Ammon's horn (tissue), 1 donor: ENCODE data around the gene MAST1.
"Not testable (repeated sequence)": the region's sequence is repeated elsewhere in the genome, so short reads cannot be mapped to it uniquely, and the experiment has no call there.

Experiments used
- DNase-seq: peaks from one replicate; pipeline ENCODE4 v3.0.0-alpha.2; 2016; ENCODE audit warnings: low spot score

MAST1 gene

GRCh38 chr19:12872255-12872654 is 33.9 kb downstream of the MAST1 start:
- DNase-seq, result no peak

DNA sequence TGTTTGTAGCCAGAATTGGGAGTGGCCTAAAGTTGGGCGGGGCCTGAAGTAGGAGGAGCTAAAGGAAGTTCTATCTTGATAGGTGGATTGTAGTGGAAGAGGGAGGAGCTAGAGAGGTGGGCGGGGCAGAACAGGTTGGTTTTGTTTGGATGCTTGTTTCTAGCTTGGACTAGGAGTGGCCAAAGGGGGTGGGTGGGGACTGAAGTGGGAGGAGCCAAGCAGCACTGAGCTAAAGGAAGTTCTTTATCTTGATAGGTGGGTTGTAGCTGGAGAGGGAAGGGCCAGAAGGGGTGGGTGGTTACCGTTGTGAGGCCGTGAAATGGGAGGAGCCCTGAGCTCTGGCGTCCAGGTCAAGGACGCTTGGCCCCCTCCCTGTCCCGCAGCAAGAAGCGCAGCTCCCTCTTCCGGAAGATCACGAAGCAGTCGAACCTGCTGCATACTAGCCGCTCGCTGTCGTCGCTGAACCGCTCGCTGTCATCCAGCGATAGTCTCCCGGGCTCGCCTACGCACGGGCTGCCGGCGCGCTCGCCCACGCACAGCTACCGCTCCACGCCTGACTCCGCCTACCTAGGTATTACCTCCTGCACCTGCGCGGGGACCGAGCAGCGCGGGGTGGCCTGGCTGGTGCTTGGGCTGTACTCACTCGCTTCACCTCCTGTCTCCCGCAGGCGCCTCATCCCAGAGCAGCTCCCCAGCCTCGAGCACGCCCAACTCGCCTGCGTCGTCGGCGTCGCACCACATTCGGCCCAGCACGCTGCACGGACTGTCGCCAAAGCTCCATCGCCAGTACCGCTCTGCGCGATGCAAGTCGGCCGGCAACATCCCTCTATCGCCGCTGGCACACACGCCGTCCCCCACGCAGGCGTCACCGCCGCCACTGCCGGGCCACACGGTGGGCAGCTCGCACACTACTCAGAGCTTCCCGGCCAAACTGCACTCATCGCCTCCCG is 34.9 kb downstream of the MAST1 start:
- DNase-seq, result no peak

DNA sequence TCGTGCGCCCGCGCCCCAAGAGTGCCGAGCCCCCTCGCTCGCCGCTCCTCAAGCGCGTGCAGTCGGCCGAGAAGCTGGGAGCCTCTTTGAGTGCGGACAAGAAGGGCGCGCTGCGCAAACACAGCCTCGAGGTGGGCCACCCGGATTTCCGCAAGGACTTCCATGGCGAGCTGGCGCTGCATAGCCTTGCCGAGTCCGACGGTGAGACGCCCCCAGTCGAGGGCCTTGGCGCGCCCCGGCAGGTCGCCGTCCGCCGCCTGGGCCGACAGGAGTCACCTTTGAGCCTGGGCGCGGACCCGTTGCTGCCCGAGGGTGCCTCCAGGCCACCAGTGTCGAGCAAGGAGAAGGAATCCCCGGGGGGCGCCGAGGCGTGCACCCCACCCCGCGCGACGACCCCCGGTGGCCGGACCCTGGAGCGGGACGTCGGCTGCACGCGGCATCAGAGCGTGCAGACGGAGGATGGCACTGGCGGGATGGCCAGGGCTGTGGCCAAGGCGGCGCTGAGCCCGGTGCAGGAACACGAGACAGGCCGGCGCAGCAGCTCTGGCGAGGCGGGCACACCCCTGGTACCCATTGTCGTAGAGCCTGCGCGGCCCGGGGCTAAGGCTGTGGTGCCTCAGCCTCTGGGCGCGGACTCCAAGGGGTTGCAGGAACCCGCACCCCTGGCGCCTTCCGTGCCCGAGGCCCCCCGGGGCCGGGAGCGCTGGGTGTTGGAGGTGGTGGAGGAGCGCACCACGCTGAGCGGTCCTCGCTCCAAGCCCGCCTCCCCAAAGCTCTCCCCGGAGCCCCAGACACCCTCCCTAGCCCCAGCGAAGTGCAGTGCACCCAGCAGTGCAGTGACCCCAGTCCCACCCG is 35.8 kb downstream of the MAST1 start:
- DNase-seq, result no peak

GRCh38 chr19:12875086-12875485 is 36.8 kb downstream of the MAST1 start:
- no peak for DNase-seq

DNA sequence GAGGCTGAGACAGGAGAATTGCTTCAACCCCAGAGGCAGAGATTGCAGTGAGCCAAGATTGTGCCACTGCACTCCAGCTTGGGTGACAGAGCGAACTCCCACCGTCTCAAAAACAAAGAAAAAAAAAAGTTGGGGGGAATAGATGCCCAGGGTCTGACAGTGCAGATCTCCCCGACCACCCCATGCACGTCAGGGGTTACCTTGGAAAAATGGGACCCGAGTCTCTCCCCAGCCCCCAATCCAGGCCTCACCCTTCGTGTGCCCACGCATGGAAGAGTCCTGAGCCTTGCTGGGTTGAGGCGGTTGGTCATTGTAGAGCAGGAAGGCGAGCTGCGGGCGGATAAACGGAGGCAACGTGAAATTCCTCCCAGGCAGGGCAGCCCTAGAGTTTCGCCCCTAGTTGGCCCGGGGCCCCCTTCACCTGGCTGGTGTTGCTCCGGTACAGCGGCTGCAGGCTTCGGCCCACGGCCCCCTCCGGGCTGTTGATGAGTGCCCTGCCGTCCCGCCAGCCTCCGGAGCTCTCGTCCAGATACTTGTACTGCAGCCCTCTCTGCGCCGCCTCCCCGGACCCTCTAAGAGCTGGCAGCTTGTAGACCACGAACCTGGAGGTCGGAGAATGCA is 42.3 kb downstream of the MAST1 start:
- peak; percentile 38 for DNase-seq

- peak; percentile 92 for DNase-seq
Measured at GRCh38 chr19:12881172-12881808, 43.0 kb downstream of the MAST1 start, which contains the start of gene DNASE2. Gene DNASE2, minus strand, starts transcription at chr19:12881449. Its CDS starts 74 bp downstream, at chr19:12881375.

GRCh38 chr19:12882589-12882988 is 44.3 kb downstream of the MAST1 start:
- no peak for DNase-seq

DNA sequence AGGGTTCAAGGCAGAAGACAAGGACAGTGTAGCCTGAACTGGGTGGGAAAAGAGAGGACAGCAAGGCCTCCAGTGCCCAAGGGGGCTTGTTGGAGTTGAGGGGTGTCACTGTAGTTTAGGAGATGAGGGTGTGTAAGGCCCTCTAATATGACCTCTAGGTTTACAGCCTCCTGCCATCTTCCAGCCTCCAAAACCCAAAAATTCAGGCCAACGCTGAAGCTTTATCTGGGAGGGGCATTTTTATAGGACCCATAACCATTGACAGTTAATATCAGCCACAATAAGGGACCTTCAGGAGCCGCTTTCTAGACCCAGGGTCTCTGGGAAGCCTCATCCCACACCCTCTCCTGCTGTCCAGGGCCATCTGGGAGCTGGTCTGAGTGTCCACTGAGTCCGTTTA is 45.9 kb downstream of the MAST1 start:
- no peak for DNase-seq

DNA sequence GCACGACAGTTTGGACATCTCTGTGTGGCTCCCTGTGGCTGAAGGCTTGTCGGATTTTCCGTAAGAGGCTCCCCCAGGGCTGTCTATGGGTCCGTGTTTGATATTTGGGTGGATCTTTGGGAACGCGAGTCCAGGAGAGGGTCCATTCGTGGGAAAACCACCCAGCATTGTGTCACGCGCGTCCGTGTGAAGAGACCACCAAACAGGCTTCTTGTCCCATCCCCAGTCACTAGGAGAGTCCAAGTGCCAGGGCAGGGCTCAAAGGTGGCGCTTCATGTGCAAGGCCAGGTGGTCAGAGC is 46.3 kb downstream of the MAST1 start:
- DNase-seq, result no peak

GRCh38 chr19:12884926-12885748 is 46.8 kb downstream of the MAST1 start:
- DNase-seq, result no peak

DNA sequence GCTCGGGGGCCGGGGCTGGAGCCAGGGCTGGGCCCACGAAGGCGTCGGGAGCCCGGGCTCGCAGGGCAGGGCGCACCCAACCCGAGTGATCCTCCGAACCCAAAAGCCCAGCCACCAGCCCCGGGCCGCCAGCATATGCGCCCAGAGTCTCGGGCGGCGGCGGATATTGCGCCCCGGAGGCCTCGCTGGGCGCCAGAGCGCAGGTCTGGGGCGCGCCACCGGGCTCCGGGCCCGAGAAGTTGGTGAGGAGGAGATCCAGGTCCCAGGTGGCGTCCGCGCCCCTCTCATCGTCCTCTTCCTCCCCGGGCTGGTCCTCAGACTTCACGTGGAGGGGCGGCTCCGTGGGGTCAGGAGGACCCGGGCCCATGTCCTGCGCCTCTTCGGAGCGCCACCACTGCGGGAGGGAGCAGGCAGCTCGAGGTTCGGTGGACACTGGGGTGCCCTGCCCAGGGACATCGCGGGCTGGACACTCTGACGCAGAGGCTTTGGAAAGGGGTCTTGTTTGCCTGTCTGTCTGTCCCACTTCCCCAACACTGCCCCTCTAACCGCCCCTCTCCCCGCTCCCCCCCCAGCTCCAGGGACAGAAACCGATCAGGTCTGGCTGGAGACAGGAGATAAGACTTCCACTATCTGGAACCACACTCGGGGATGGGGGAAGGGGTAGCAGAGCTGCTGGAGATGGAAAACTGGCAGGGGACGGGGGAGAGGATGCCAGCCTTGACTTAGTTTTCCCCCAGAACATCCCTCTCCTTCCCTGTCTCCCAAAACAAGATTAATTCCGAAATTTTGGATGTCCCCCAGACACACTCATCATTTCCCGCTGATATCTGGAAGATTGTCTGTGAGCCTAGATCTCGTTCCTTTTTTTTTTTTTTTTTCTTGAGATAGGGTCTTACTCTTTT is 47.7 kb downstream of the MAST1 start:
- no peak for DNase-seq

- DNase-seq, result no peak
Measured at GRCh38 chr19:12886651-12886968, 48.3 kb downstream of the MAST1 start.

GRCh38 chr19:12886969-12887747 is 48.8 kb downstream of the MAST1 start, which contains the start of gene KLF1:
Gene KLF1, minus strand, starts transcription at chr19:12887201. Its CDS starts 61 bp downstream, at chr19:12887140.
- no peak for DNase-seq

DNA sequence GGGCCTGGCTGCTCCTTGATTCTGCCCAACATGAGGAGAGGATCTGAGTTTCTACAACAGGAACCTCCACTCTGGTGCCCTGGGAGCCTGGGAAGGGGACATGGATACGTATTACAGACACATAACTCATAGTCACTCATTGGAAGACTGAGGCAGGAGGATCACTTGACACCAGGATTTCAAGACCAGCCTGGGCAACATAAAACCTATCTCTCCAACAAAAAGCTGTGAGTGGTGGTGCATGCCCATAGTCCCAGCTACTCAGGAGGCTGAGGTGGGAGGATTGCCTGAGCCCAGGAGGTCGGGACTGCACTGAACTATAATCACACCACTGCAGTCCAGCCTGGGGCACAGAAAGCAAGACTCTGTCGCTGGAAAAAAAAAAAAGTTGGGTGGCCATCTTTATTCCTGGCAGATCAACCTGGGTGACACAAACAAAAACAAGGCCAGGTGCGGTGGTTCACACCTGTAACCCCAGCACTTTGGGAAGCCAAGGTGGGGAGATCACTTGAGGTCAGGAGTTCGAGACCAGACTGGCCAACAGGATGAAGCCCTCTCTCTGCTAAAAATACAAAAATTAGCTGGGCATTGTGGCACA is 49.8 kb downstream of the MAST1 start:
- no peak for DNase-seq

DNA sequence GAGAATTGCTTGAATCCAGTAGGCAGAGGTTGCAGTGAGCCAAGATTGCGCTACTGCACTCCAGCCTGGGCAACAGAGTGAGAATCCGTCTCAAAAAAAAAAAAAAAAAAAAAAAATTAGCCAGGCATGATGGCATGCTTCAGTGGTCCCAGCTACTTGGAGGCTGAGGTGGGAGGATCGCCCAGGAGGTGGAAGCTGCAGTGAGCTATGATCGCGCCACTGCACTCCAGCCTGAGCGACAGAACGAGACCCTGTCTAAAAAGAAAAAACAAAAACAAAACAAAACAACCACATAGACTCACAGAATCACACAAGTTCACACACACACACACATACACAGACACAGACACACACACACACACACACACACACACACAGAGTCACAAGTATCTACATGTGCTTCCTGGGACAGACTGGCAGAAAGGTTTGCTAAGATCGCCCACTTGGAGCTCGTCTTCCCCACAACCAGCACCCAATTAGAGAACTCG is 52.0 kb downstream of the MAST1 start:
- DNase-seq, result not testable (repeated sequence)

DNA sequence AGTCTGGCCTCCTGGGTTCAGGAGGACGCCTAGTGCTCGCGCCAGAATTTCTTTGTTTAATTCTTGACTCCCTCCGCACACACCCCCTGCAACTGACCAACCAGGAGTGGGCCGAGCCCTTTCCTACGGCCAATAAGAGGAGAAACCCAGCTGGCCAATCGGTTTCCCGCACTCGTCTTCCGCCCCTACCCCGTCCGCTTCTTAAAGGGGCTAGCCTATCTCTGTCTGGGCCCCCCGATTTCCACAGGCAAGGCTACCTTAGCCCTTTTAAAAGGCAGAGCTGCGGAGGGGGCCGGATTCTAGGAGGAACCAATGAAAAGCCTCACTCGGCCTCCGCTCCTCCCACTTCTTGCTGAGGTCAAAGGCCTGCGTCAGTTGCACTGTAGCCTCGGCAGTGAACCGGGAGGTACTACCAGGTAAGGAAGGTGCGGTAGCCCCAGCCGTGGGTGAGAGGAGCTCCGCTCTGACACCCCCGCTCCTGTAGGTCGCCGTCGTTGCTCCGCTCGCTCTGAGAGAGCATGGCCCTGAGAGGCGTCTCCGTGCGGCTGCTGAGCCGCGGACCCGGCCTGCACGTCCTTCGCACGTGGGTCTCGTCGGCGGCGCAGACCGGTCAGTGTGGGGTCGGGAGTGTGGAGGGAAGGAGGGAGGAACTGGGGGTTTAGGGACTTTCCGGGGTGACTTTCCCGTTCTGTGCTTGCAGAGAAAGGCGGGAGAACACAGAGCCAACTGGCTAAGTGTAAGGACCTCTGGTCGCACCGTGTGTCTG is 52.7 kb downstream of the MAST1 start, which contains the start of gene GCDH:
GCDH (plus strand) TSS at position 374 of the 766 bp plus-strand sequence; CDS start at position 519, 145 bp downstream.
- peak; percentile 99 for DNase-seq

GRCh38 chr19:12891553-12892021 is 53.3 kb downstream of the MAST1 start:
- no peak for DNase-seq

DNA sequence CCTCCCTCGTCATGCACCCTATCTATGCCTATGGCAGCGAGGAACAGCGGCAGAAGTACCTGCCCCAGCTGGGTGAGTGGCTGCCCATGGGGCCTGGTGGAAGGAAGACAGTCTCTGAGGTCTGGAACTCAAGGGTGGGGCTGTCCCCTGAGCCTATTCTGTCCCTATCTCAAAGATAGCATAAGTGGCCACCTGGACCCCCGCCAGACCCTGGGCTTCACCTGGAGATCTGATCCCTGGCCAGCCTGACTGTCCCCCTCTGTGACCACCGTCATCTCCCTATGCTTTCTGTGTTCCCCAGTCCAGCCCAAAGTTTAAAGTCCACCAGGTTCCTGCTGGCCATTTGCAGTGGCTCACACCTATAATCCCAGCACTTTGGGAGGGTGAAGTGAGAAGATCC is 55.3 kb downstream of the MAST1 start:
- no peak for DNase-seq
